Thyroid gland (tissue), 4 donors: ENCODE data around the gene GNG7.

Experiments used
- CTCF ChIP-seq, 6 experiments: fragments of 200-600 bp in 3 of 6; fragments of 450-650 bp in 3 of 6; sonication (generic) in 3 of 6; IDR thresholded peaks; one replicate each; pipeline ENCODE4 v1.5.1; 2016 to 2019; ENCODE audit warnings: antibody characterized with exemption in 6 of 6, mild to moderate bottlenecking in 2 of 6, inconsistent platforms in 1 of 6, moderate library complexity in 1 of 6
- POLR2A ChIP-seq, 2 donors: fragments of 450-650 bp; IDR thresholded peaks; one replicate each; pipeline ENCODE4 v1.6.1; 2017; ENCODE audit warnings: antibody characterized with exemption in 2 of 2, mild to moderate bottlenecking in 2 of 2, moderate library complexity in 1 of 2

- TF ChIP-seq CTCF (IDR thresholded peaks at IDR 0.05), result no peak
- TF ChIP-seq POLR2A (IDR thresholded peaks at IDR 0.05), result no peak
These were observed 24.3 kb downstream of the GNG7 start for GRCh38 chr19:2678044-2678671.
